ENCODE data around the gene NPAS3. TPM values are rescaled to one million over a fixed set of nuclear protein-coding genes. Genes with fewer than 3 reads are reported as not detected.

The NPAS3 gene
- total and polyA plus RNA-seq, 2 donors = 1.0 to 1.2 TPM

GRCh38 chr14:33851366-33851765, 912.7 kb downstream of the NPAS3 start:
- Histone ChIP-seq H3K36me3 (ENCODE audit: control insufficient read depth in 2 of 2, insufficient read depth in 2 of 2, low read length in 1 of 2) (no peaks in the 10 kb centered on the region), H3K27me3 (ENCODE audit: control insufficient read depth in 2 of 2, insufficient read depth in 1 of 2, low read length in 1 of 2) (no peaks in the 10 kb centered on the region), H3K4me1 (ENCODE audit: control insufficient read depth in 2 of 2, insufficient read depth in 2 of 2, low read length in 2 of 2) (no peaks in the 10 kb centered on the region), H3K9me3 (ENCODE audit: control insufficient read depth in 2 of 2, insufficient read depth in 1 of 2, low read length in 1 of 2) (no peaks in the 10 kb centered on the region), H3K4me3 (ENCODE audit: low read length in 2 of 2) (no peak overlapping the region), H3K27ac (ENCODE audit: low read depth in 1 of 2, low read length in 1 of 2) (no peak overlapping the region)
- no peak for DNase-seq (ENCODE audit: low read depth in 6 of 9, low spot score in 9 of 9)
- WGBS = 97% methylated on average over 6 of the region's 6 CpGs

GRCh38 chr14:33851931-33852330, 913.3 kb downstream of the NPAS3 start:
- no peak for DNase-seq (ENCODE audit: low read depth in 6 of 9, low spot score in 9 of 9)
- H3K27ac ChIP-seq (ENCODE audit: low read depth in 1 of 2, low read length in 1 of 2) = no peak overlapping the region
- H3K4me1 ChIP-seq (ENCODE audit: control insufficient read depth in 2 of 2, insufficient read depth in 2 of 2, low read length in 2 of 2) = no peaks in the 10 kb centered on the region
- no peaks in the 10 kb centered on the region for H3K27me3 ChIP-seq (ENCODE audit: control insufficient read depth in 2 of 2, insufficient read depth in 1 of 2, low read length in 1 of 2)
- no peaks in the 10 kb centered on the region for H3K36me3 ChIP-seq (ENCODE audit: control insufficient read depth in 2 of 2, insufficient read depth in 2 of 2, low read length in 1 of 2)
- no peak overlapping the region for H3K4me3 ChIP-seq (ENCODE audit: low read length in 2 of 2)
- WGBS = 94% methylated on average over 5 of the region's 5 CpGs
- H3K9me3 ChIP-seq (ENCODE audit: control insufficient read depth in 2 of 2, insufficient read depth in 1 of 2, low read length in 1 of 2) = no peaks in the 10 kb centered on the region

Data from thymus (tissue), 11 donors.